SU-DHL-6 (cell line): Measurements from ENCODE around the gene CLCNKA.
"Not testable (repeated sequence)": the region's sequence is repeated elsewhere in the genome, so short reads cannot be mapped to it uniquely, and the experiment has no call there.

Experiments used
- CTCF ChIP-seq: fragments of 200-600 bp; sonication (generic); IDR thresholded peaks from one replicate; pipeline ENCODE4 v1.5.1; 2017; ENCODE audit warnings: antibody characterized with exemption, mild to moderate bottlenecking, low read length, moderate library complexity; ENCODE audit not compliant: insufficient read depth, poor library complexity, severe bottlenecking
- EZH2phosphoT487 ChIP-seq: fragments of 200-600 bp; sonication (generic), shearing (Covaris generic); conservative IDR thresholded peaks from 2 replicates; pipeline ENCODE4 v1.6.1; 2018; ENCODE audit warnings: mild to moderate bottlenecking, antibody characterized with exemption, low read length, moderate library complexity, mixed read lengths

- not testable (repeated sequence) for TF ChIP-seq CTCF, EZH2phosphoT487
Measured at GRCh38 chr1:16062687-16063075, 40.8 kb downstream of the CLCNKA start.
